Dermis blood vessel endothelial cell (primary cell): ENCODE results near the gene CNTNAP3B. TPM values are rescaled to one million over a fixed set of nuclear protein-coding genes. Genes with fewer than 3 reads are reported as not detected.
"Not testable (repeated sequence)": the region's sequence is repeated elsewhere in the genome, so short reads cannot be mapped to it uniquely, and the experiment has no call there.

Source experiments
- DNase-seq: peaks from one replicate; pipeline ENCODE4 v3.0.0; 2010
- total RNA-seq: library from RNA; depleted of rRNA; stranded (reverse); fragments of >200 nt; gene quantifications from 2 replicates; pipeline ENCODE4 v1.2.3, GENCODE V29; 2014

Gene CNTNAP3B
- total RNA-seq, 1 donor from 2014 or later = 232 TPM

DNA sequence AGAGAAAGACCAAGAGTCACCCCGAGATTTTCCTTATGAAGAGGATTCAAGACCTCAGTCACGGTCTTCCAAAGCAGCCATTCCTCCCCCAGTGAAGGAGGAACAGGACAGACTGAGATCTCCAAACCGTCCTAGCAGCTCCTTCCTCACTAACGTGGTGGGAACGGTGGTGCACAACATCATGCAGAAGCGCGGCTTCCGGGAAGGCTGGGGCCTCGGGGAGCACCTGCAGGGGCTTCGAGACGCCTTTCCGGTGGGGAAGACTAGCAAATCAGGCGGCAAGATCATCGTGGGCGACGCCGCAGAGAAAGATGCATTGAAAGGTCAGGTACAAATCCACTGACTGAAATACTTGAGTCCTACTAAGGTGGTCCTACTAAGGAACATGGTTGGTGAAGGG is 154.3 kb downstream of the CNTNAP3B start:
- DNase-seq = not testable (repeated sequence)

DNA sequence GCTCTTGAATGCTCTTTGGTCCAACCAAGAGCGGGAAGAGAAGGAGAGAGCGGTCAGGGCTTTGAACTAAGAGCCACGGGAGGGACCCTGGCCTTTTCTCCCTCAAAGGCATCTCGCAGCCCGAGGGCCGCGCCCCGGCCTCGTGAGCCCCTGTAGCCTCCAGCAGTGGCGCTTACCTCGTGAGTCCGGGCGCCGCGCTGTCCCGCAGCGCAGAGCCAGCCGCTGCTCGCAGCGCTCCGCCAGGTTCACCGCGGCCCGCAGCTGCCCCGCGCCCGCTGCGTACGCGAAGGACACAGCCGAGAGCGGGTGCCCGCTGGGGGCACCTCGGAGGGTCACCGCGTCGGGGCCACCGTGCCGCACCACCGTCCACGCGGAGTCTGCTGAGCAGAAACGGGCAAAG is 176.2 kb downstream of the CNTNAP3B start:
- not testable (repeated sequence) for DNase-seq

DNA sequence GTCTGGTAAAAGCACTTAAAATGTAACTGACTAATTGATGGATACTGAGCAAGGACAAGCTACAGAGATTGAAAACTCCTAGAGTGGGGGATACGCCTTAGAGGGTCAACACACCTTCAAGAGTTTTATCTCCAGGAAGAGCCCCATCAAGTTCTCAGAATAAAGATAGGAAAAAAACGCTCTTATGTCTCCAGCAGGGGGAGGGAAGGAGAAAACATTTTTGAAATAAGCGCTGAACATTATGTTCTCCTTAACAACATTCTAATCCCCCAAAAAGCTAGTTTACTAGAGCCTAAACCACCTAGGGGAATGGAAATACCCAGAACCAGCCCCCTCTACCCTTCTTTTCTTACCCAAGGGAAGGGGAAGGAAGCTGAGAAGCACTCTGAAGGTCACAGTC is 187.5 kb downstream of the CNTNAP3B start:
- peak; percentile 4 for DNase-seq

DNA sequence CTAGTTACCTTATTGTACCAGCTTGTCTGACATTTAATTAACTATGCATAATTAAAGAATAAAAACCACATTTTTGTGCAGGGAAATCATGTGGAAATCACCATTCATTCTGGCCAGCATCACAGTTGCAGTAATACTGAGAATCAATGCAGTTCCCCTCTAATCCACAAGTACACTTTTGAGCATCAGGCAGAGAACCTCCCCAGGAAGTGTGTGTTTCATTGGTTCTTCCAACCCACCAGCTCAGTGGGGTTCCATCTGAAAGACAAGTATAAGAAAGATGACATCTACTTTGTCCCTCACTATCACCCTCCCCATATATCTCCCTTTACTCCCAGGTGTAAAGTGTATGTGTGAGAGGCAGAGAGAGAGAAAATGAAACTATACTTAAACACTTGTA is 191.1 kb downstream of the CNTNAP3B start:
- not testable (repeated sequence) for DNase-seq

DNA sequence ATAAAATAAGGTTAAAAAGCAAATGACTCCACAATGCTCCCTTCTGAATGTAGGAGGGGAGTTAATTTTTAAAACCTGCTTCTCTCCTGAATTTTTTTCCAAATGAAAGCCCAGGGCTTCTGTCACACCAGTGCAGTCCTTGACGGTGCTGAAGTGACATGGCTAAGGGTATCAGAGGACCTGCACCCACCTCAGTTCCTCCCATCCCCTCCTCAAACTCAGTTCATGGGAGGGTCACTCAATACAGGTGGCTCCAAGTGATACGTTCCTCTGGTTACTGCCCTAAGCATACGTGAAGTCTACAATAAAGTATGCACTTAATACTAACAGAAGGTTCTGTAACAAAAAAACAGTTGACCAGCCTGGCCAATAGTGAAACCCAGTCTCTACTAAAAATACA is 193.5 kb downstream of the CNTNAP3B start:
- DNase-seq = not testable (repeated sequence)

DNA sequence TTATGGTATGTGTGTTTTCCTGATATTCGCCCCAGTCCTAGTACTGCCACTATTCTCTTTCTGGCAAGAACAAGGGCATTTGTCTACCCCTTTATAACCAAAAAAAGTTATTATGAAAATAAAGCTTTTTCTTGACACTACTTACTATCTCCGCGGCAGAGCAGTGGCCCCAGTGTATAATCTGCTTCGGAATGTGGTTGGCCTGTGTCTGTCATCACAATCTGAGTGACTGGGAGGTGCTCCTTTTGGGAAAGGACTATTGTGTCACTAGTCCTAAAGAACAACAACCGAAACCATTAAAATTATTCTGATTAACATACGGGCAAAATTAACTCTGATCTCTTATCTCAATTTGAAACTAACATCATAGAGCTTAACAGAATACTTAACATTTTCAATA is 200.1 kb downstream of the CNTNAP3B start:
- DNase-seq = not testable (repeated sequence)

DNA sequence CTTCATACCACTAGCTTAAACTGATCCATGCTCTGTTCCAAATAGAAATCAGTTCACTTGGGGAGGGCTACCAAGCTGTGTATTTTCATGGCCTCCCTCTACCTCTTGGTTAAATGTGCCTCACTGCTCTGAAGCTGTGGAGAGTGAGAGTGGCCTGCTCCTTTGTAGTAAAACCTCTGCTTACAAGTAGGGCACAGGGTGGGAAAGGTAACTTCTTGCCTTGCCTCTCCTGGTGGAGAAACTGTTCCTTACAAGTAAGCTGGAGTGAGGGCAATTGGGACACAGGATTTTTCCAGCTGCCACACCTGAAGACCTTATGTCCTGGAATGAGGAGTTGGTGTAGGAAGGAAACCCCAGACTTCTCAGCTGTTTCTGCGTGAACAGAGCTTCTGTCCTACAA is 211.9 kb downstream of the CNTNAP3B start:
- DNase-seq = not testable (repeated sequence)

DNA sequence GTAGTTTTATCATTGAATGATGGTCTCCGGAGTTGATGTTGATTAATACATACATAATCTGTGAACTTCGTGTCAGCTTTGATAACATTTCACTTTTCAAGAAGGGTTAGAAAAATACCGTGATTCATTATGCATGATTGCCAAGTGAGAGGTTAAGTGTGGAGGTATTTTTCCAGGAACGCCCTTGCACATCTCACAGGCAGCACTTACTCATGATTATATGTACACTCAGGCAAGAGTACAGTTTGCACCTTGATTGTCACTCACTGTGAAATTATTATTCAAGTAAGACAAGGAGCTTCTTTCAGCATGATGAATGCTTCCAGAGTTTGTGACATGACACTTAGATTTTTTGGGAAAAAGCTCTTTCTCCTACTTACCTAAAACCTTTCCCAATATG is 223.7 kb downstream of the CNTNAP3B start:
- DNase-seq = not testable (repeated sequence)

DNA sequence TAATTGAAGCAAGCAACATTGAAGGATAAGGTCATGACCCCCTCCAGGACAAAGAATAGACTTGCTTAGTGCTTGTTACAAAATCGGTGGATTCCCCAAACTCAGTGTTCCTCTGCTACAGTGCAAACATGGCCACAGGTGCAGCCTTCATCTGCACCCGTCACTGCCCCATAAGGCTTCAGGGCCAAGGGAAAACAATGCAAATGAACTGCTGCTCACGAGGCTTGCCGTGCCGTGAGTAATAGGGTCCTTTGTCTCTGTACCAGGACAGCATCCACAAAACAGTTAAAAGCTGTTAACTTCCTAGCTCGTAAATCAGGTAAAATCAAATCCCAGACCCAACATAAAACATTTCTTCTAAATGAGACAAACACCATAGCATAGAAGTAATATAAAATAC is 226.5 kb downstream of the CNTNAP3B start:
- not testable (repeated sequence) for DNase-seq

DNA sequence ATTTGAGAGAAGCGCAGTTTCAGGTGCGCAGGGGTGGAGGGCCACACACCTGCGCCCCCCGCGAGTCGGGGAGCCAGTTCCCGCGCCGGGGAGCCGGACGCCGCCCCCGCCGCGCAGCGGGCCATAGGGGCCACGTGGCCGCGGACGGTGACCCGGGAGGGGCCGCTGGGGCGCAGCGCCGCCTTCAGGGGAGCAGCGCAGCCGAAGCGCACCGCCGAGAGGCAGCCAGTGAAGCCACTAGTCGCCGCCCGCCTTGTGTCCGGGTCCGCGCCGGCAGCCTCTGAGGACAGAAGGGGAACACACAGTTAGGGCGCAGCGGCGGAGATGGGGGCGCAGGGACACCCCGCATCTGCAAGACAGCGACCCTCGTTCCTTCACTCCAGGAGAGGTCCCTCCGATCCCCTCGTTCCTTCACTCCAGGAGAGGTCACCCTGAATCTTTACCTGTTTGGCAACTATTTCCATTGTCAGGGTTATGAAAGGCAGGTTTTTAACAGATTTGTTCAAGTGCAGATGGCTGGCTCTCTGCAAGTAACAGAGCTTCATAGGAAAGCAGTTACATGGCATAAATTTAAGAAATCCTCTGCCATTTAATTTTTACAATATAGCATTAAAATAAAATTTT is 230.4 kb downstream of the CNTNAP3B start:
- not testable (repeated sequence) for DNase-seq

DNA sequence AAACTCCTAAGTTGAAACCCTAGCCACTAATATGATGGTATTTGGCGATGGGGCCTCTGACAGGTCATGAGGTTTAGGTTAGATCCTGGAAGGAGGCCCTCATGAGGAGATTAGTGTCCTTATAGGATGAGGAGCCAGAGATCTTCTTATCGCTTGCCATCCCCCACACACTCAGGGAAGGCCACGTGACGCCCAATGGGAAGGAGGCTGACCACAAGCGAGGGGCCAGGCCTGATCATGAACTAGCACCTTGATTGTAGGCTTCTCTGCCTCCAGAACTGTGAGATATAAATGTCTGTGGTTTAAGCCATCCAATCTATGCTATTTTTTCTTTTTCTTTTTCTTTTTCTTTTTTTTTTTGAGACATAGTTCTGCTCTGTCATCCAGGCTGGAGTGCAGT is 254.7 kb downstream of the CNTNAP3B start:
- not testable (repeated sequence) for DNase-seq

DNA sequence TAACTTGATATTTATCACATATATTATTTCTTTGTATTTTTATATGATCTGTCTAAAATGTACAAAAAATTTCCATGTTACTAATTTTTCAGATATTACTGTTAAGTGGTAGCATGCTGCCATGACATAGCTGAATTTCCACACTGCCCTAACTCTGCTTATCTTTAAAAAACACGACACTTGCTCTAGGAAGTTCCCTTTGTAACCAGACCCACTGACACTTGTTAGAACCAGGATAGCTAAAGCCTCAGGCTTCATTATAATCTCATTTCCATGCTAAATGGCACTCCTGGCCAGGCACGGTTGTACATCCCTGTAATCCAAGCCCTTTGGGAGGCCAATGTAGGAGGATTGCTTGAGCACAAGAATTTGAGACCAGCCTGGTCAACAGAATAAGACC is 273.8 kb downstream of the CNTNAP3B start:
- not testable (repeated sequence) for DNase-seq

DNA sequence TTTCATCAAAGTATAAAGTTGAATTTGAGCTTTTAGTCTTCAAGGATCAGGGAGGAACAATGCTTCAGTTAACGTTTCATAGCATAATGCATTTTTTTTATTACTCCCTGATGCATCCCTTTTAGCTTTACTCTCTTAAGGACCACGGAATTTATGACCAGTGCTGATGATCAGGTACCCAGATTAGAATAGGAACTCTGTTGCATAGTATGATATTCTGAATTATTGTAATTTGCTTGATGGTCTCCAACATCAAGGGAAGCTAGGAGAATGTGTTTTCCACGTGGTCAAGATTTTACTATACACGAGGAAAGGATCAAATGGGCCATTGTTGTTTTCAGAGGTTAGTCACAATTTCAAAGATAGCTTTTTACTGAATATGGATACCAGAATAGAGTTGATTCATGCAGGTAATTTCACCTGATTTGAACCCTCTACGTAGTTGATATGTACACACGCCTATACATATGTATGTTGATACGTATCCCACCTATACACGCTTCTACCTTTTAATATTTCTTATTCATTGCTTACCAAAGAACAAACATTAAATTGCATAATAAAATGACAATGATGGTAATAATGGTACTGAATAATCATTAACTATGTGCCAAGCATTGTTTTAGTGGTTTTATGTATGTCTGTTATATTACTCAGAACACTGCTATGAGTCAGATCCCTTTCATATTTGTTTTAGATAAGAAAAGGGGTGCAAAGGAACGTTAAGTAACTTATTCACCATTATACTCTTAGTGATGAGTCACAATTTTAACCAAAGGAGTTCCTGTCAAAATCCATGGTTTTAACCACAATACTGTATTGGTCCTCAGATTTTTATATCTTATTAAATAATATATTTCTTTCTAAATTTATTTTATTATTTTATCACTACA is 277.1 kb downstream of the CNTNAP3B start:
- not testable (repeated sequence) for DNase-seq

DNA sequence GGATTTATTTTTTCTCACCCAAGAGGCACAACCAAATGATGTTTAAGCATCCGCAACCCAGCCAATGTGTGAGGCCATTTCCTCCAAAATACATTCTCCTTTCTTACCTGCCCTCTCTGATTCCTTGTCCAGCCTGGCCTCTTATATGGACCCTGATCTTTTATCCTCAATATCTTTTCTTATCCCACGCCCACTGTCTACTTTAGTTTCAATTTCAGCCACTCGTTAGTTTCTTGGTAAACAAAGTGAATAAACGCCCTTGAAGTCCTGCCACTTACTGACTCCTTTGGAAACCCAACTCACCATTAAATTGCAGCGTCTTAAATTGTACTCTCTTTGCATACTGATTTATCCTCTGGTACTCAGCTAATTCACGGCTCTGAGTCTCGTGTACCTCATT is 281.4 kb downstream of the CNTNAP3B start:
- not testable (repeated sequence) for DNase-seq

Other genes with a start within 250 kb of the CNTNAP3B start
- not detected in 2 replicates for gene SPATA31A6, start 54.2 kb upstream of the CNTNAP3B start, total RNA-seq